K562 (cell line): ENCODE data around the gene NPAS2. TPM values are rescaled to one million over a fixed set of nuclear protein-coding genes. Genes with fewer than 3 reads are reported as not detected.

ENCODE experiments used
- ARID1B ChIP-seq: fragments of 450-650 bp; IDR thresholded peaks from 2 replicates; pipeline ENCODE4 v1.6.1; 2016; ENCODE audit warnings: antibody characterized with exemption, mild to moderate bottlenecking, inconsistent platforms
- ATF7 ChIP-seq: fragments of 450-650 bp; IDR thresholded peaks from 2 replicates; pipeline ENCODE4 v1.7.1; 2014; ENCODE audit warnings: mild to moderate bottlenecking, moderate library complexity
- BRCA1 ChIP-seq, 2 experiments: fragments of 450-650 bp in 1 of 2; sonication (generic) in 1 of 2; formaldehyde crosslinking in 1 of 2; IDR thresholded peaks; 2 replicates each; pipeline versions ENCODE4 v1.5.0 to v1.6.1; 2017 to 2020; ENCODE audit warnings: mild to moderate bottlenecking in 1 of 2, missing genetic modification reagents in 1 of 2
- CREB5 ChIP-seq: fragments of 250-450 bp; sonication (Bioruptor Pico); IDR thresholded peaks from 2 replicates; pipeline ENCODE4 v1.5.0; 2020; ENCODE audit warnings: mild to moderate bottlenecking
- ELK3 ChIP-seq: fragments of 450-650 bp; formaldehyde crosslinking; IDR thresholded peaks from 2 replicates; pipeline ENCODE4 v1.4.0; 2020; ENCODE audit warnings: mild to moderate bottlenecking
- HDAC2 ChIP-seq: fragments of 450-650 bp; IDR thresholded peaks from 2 replicates; pipeline ENCODE4 v1.6.1; 2016; ENCODE audit warnings: mild to moderate bottlenecking
- ID3 ChIP-seq, 2 experiments: fragments of 250-450 bp in 1 of 2; fragments of 450-650 bp in 1 of 2; sonication (Bioruptor Pico) in 1 of 2; IDR thresholded peaks; 2 replicates each; pipeline versions ENCODE4 v1.6.1 to v1.8.0; 2016 to 2021; ENCODE audit warnings: mild to moderate bottlenecking in 2 of 2, moderate library complexity in 2 of 2, missing compliant biosample characterization in 1 of 2, missing genetic modification characterization in 1 of 2
- KDM2B ChIP-seq: fragments of 250-450 bp; sonication (Bioruptor Pico); IDR thresholded peaks from 2 replicates; pipeline ENCODE4 v1.8.0; 2021; ENCODE audit warnings: mild to moderate bottlenecking, moderate library complexity
- MNT ChIP-seq, 2 experiments: fragments of 450-650 bp; conservative IDR thresholded peaks; 2 replicates each; pipeline ENCODE4 v1.6.1; 2017; ENCODE audit warnings: mild to moderate bottlenecking in 2 of 2, moderate library complexity in 2 of 2
- NFRKB ChIP-seq: fragments of 450-650 bp; IDR thresholded peaks from 2 replicates; pipeline ENCODE4 v1.6.1; 2016; ENCODE audit warnings: low read depth
- NR1H2 ChIP-seq: sonication (generic); formaldehyde crosslinking; IDR thresholded peaks from 2 replicates; pipeline ENCODE4 v1.4.0; 2020; ENCODE audit warnings: mild to moderate bottlenecking, missing genetic modification reagents
- POLR2AphosphoS2 ChIP-seq: IDR thresholded peaks from 2 replicates; pipeline ENCODE4 v1.6.1; 2012; ENCODE audit warnings: low read length, improper control_type of control experiment
- RBBP5 ChIP-seq: fragments of 200-600 bp; sonication (generic); IDR thresholded peaks from 2 replicates; pipeline ENCODE4 v1.6.1; 2012; ENCODE audit warnings: borderline replicate concordance, mild to moderate bottlenecking, low read length, control low read depth, inconsistent platforms; ENCODE audit not compliant: insufficient read depth, poor library complexity, severe bottlenecking
- SRSF3 ChIP-seq: fragments of 200-400 bp; formaldehyde crosslinking; IDR thresholded peaks from 2 replicates; pipeline ENCODE4 v1.6.1; 2016; ENCODE audit warnings: mild to moderate bottlenecking, low read length, moderate library complexity; ENCODE audit not compliant: insufficient read depth
- TAF1 ChIP-seq: IDR thresholded peaks from 2 replicates; pipeline ENCODE4 v1.6.1; 2011; ENCODE audit warnings: mild to moderate bottlenecking, low read length, moderate library complexity; ENCODE audit not compliant: insufficient read depth, control insufficient read depth, severe bottlenecking; ENCODE audit errors: extremely low read depth
- TARDBP ChIP-seq: fragments of 450-650 bp; IDR thresholded peaks from 2 replicates; pipeline ENCODE4 v1.6.1; 2016
- THRA ChIP-seq: fragments of 450-650 bp; IDR thresholded peaks from 2 replicates; pipeline ENCODE4 v1.6.1; 2017; ENCODE audit warnings: mild to moderate bottlenecking, moderate library complexity
- ZBTB43 ChIP-seq: sonication (generic); formaldehyde crosslinking; IDR thresholded peaks from 2 replicates; pipeline ENCODE4 v1.8.0; 2023; ENCODE audit warnings: mild to moderate bottlenecking, missing genetic modification reagents
- ZNF431 ChIP-seq: sonication (generic); formaldehyde crosslinking; IDR thresholded peaks from 2 replicates; pipeline ENCODE4 v1.8.0; 2022; ENCODE audit warnings: mild to moderate bottlenecking, missing genetic modification reagents
- ZNF589 ChIP-seq: fragments of 200-800 bp; sonication (Bioruptor generic); IDR thresholded peaks from 2 replicates; pipeline ENCODE4 v1.6.1; 2016; ENCODE audit warnings: low read depth, missing genetic modification characterization, missing compliant biosample characterization
- polyA plus RNA-seq, 8 experiments: library from polyadenylated mRNA; depleted of rRNA in 4 of 8; stranded (reverse) in 5 of 8; unstranded in 3 of 8; fragments of >200 nt; fragmentation: Nextera tagmentation in 2 of 8; fragmentation: Illumina TruSeq in 1 of 8; extraction: Ambion mirVana in 2 of 8; extraction: Trizol in 1 of 8; gene quantifications; 2 replicates each; pipeline versions ENCODE4 v1.2.1 to v1.2.3, GENCODE V29; 2011 to 2014; ENCODE audit warnings: inconsistent platforms in 1 of 8, missing spikeins in 1 of 8
- total RNA-seq, 7 experiments: library from RNA; depleted of rRNA in 6 of 7; stranded (reverse); fragments of >200 nt in 6 of 7; fragmentation: Illumina TruSeq in 2 of 7; extraction: Trizol in 2 of 7; gene quantifications; 2 replicates each; pipeline versions ENCODE4 v1.2.1 to v1.2.3, GENCODE V29; 2011 to 2021; ENCODE audit warnings: low replicate concordance in 1 of 7

The NPAS2 gene
- total and polyA plus RNA-seq, 9 of the 15 experiments (the other 6 are each of a cell fraction or from before 2014, with no cell fraction given) = 0.06 to 0.29 (median 0.07) TPM; not detected in 5

- 0 out of 4 replicates have a peak, but pooled peaks of 1 of the 2 experiments have one; percentile 17 for TF ChIP-seq MNT (conservative IDR thresholded peaks at IDR 0.05)
- TF ChIP-seq HDAC2 = no peak
- no peak for TF ChIP-seq TARDBP
- peak; percentile 76 for TF ChIP-seq NFRKB
- no peak for TF ChIP-seq CREB5 (CRISPR knock-in tag)
- no peak for TF ChIP-seq NR1H2 (CRISPR knock-in tag)
- no peak for TF ChIP-seq ATF7
- no peak for TF ChIP-seq TAF1
- TF ChIP-seq ELK3 (CRISPR knock-in tag) = no peak
- no peak for TF ChIP-seq RBBP5
- TF ChIP-seq ZNF431 (CRISPR knock-in tag) = no peak
- no peak for TF ChIP-seq POLR2AphosphoS2
- no peak for TF ChIP-seq SRSF3
- no peak for TF ChIP-seq ZBTB43
- TF ChIP-seq ID3 (CRISPR knock-in tag; IDR thresholded peaks at IDR 0.05) = no peak
- TF ChIP-seq ID3 (tag; IDR thresholded peaks at IDR 0.05) = no peak
- 0 out of 2 replicates have a peak, but pooled peaks have one; percentile 5 for TF ChIP-seq ARID1B
- TF ChIP-seq BRCA1 (IDR thresholded peaks at IDR 0.05) = no peak
- TF ChIP-seq BRCA1 (CRISPR knock-in tag; IDR thresholded peaks at IDR 0.05) = no peak
- 0 out of 2 replicates have a peak, but pooled peaks have one; percentile 24 for TF ChIP-seq ZNF589 (CRISPR knock-in tag)
- TF ChIP-seq THRA = no peak
- no peak for TF ChIP-seq KDM2B (CRISPR knock-in tag)
Measured at GRCh38 chr2:100894105-100894795, 74.3 kb downstream of the NPAS2 start (continued).
